Osteoblast (primary cell): ENCODE measurements around the gene MYO15B. TPM values are rescaled to one million over a fixed set of nuclear protein-coding genes. Genes with fewer than 3 reads are reported as not detected.

Experiments used
- DNase-seq: peaks from one replicate; pipeline ENCODE4 v3.0.0; 2011; ENCODE audit warnings: low spot score, mixed read lengths; ENCODE audit not compliant: insufficient read length; ENCODE audit errors: missing footprints
- H2AFZ ChIP-seq: 2 replicates; pipeline ENCODE4 v1.6.0; 2011; ENCODE audit warnings: mild to moderate bottlenecking, low read length
- H3K27ac ChIP-seq: 2 replicates; pipeline ENCODE4 v1.5.1; 2011; ENCODE audit warnings: mild to moderate bottlenecking, low read depth, low read length, moderate library complexity
- H3K27me3 ChIP-seq: 2 replicates; pipeline ENCODE4 v1.6.0; 2012; ENCODE audit warnings: mild to moderate bottlenecking, control low read depth, inconsistent platforms, low read length, moderate library complexity; ENCODE audit not compliant: insufficient read depth
- H3K36me3 ChIP-seq: 2 replicates; pipeline ENCODE4 v1.5.1; 2011; ENCODE audit warnings: mild to moderate bottlenecking, low read length, control low read depth, moderate library complexity; ENCODE audit not compliant: insufficient read depth
- H3K4me1 ChIP-seq: 2 replicates; pipeline ENCODE4 v1.5.1; 2011; ENCODE audit warnings: mild to moderate bottlenecking, low read length, control low read depth, moderate library complexity; ENCODE audit not compliant: insufficient read depth
- H3K4me2 ChIP-seq: 2 replicates; pipeline ENCODE4 v1.6.0; 2011; ENCODE audit warnings: mild to moderate bottlenecking, low read length; ENCODE audit not compliant: insufficient read depth
- H3K4me3 ChIP-seq: fragments of 200-600 bp; sonication (generic); 3 replicates; pipeline ENCODE4 v1.5.1; 2012; ENCODE audit warnings: mild to moderate bottlenecking, low read length, inconsistent platforms; ENCODE audit not compliant: insufficient read depth
- H3K79me2 ChIP-seq: 2 replicates; pipeline ENCODE4 v1.6.0; 2012; ENCODE audit warnings: mild to moderate bottlenecking, low read length, control low read depth, inconsistent platforms; ENCODE audit not compliant: insufficient read depth
- H3K9me3 ChIP-seq: 2 replicates; pipeline ENCODE4 v1.5.1; 2011; ENCODE audit warnings: low read depth, low read length, control low read depth
- H4K20me1 ChIP-seq: 2 replicates; pipeline ENCODE4 v1.6.0; 2012; ENCODE audit warnings: mild to moderate bottlenecking, low read length, control low read depth; ENCODE audit not compliant: insufficient read depth
- CTCF ChIP-seq: IDR thresholded peaks from 2 replicates; pipeline ENCODE4 v1.5.1; 2011; ENCODE audit warnings: mild to moderate bottlenecking, low read depth, low read length, moderate library complexity; ENCODE audit errors: extremely low read depth
- total RNA-seq: library from RNA; depleted of rRNA; stranded (reverse); fragments of >200 nt; gene quantifications from 2 replicates; pipeline ENCODE4 v1.2.3, GENCODE V29; 2012

MYO15B gene
- total RNA-seq, 1 donor = 1.4 TPM

DNA sequence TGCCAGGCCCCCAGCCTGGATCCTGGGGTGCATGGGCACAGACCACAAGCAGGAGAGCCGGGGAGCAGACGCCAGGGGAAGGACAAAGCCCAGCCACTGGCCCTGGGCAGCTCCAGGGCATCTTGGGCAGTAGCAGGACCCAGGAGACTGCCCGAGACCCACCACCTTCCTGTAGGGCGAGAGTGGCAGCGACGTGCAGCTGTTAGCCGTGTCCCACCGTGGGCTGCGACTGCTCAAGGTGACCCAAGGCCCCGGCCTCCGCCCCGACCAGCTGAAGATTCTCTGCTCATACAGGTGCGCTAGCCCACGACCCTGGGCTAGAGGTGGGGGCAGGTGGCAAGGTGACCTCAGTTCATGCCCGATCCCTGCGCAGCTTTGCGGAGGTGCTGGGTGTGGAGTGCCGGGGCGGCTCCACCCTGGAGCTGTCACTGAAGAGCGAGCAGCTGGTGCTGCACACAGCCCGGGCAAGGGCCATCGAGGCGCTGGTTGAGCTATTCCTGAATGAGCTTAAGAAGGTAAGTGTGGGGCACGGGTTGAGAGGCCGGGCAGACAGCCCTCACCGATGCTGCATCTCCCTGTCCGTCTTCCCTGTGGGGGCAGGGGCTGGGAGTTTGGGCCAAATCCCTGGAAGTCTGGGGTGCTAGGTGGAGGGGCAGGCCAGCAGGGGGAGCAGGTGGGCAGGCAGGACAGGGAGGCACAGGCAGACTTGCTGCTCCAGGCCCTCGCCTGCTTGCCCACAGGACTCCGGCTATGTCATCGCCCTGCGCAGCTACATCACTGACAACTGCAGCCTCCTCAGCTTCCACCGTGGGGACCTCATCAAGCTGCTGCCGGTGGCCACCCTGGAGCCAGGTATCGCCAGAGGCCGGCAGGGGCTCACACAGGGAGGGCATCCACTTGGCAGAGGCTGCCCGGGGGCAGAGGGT lies 32.2 kb downstream of the MYO15B start:
- no peaks in the 10 kb centered on the region for H3K4me1 ChIP-seq
- no peaks in the 10 kb centered on the region for H3K27me3 ChIP-seq
- no peak overlapping the region for H3K4me3 ChIP-seq
- no peak overlapping the region for H2AFZ ChIP-seq
- no peaks in the 10 kb centered on the region for H3K9me3 ChIP-seq
- H4K20me1 ChIP-seq = no peaks in the 10 kb centered on the region
- H3K36me3 ChIP-seq = no peaks in the 10 kb centered on the region
- peak; percentile 58 for TF ChIP-seq CTCF
- DNase-seq = peak; percentile 98
- H3K79me2 ChIP-seq = no peaks in the 10 kb centered on the region
- H3K4me2 ChIP-seq = no peak overlapping the region
- no peak overlapping the region for H3K27ac ChIP-seq

- no peak overlapping the region for H2AFZ ChIP-seq
- no peaks in the 10 kb centered on the region for H3K27me3 ChIP-seq
- H3K4me1 ChIP-seq = no peaks in the 10 kb centered on the region
- no peaks in the 10 kb centered on the region for H4K20me1 ChIP-seq
- DNase-seq = no peak
- no peak for TF ChIP-seq CTCF
- H3K9me3 ChIP-seq = no peaks in the 10 kb centered on the region
- H3K79me2 ChIP-seq = no peaks in the 10 kb centered on the region
- H3K4me2 ChIP-seq = no peak overlapping the region
- H3K36me3 ChIP-seq = no peaks in the 10 kb centered on the region
- H3K27ac ChIP-seq = no peak overlapping the region
- H3K4me3 ChIP-seq = no peak overlapping the region
These were observed 33.9 kb downstream of the MYO15B start for GRCh38 chr17:75621489-75621888.

- no peak for TF ChIP-seq CTCF
- Histone ChIP-seq H3K4me1 (no peaks in the 10 kb centered on the region), H3K27me3 (no peaks in the 10 kb centered on the region), H3K9me3 (no peaks in the 10 kb centered on the region), H3K4me2 (no peak overlapping the region), H3K4me3 (no peak overlapping the region), H3K27ac (no peak overlapping the region), H3K36me3 (no peaks in the 10 kb centered on the region), H2AFZ (no peak overlapping the region), H3K79me2 (no peaks in the 10 kb centered on the region), H4K20me1 (no peaks in the 10 kb centered on the region)
- no peak for DNase-seq
These were observed 34.5 kb downstream of the MYO15B start for GRCh38 chr17:75622076-75622475.

- Histone ChIP-seq H3K4me1 (no peaks in the 10 kb centered on the region), H2AFZ (no peak overlapping the region), H3K9me3 (no peaks in the 10 kb centered on the region), H4K20me1 (no peaks in the 10 kb centered on the region), H3K4me3 (no peak overlapping the region), H3K4me2 (no peak overlapping the region), H3K27ac (no peak overlapping the region), H3K27me3 (no peaks in the 10 kb centered on the region), H3K79me2 (no peaks in the 10 kb centered on the region), H3K36me3 (no peaks in the 10 kb centered on the region)
- DNase-seq = no peak
- no peak for TF ChIP-seq CTCF
These were observed 35.2 kb downstream of the MYO15B start for GRCh38 chr17:75622771-75623273.
